PC-3 (cell line): ENCODE measurements around the gene SGPL1. TPM values are rescaled to one million over a fixed set of nuclear protein-coding genes. Genes with fewer than 3 reads are reported as not detected.
A peak's percentile ranks its signal among the peaks of the same experiment; 100 is the strongest.

Experiments
- ATAC-seq: fragments of 200-7000 bp; cut with Tn5 transposase; 2 replicates; pipeline ENCODE4 v1.9.1; 2020; ENCODE audit warnings: mild to moderate bottlenecking, moderate library complexity
- BruUV-seq: library from RNA; stranded (reverse); fragments of 400-500 nt; replicated peaks from 2 replicates; lab custom pipeline; 2021; lab: Mats Ljungman, UMichigan
- CTCF ChIA-PET: fragments of 300-600 bp; sonication (Branson Sonifier 250); formaldehyde crosslinking; loops from one replicate; lab custom pipeline; 2022; ENCODE audit warnings: antibody characterized with exemption; lab: Charles Lee
- POLR2A ChIA-PET: fragments of 300-600 bp; sonication (Branson Sonifier 250); formaldehyde crosslinking; loops from one replicate; lab custom pipeline; 2022; ENCODE audit warnings: antibody characterized with exemption; ENCODE audit not compliant: unreplicated experiment; lab: Charles Lee
- DNase-seq: peaks from one replicate; pipeline ENCODE4 v3.0.0-alpha.2; 2015
- H2AFZ ChIP-seq: fragments of 300-600 bp; sonication (generic); 2 replicates; pipeline ENCODE4 v1.6.0; 2016; ENCODE audit warnings: antibody characterized with exemption, low read length
- H3F3A ChIP-seq: fragments of 300-600 bp; sonication (generic); one replicate; pipeline ENCODE4 v1.6.0; 2017; ENCODE audit warnings: antibody characterized with exemption, low read length, control low read depth, mild to moderate bottlenecking; ENCODE audit not compliant: unreplicated experiment
- H3K27ac ChIP-seq: fragments of 300-600 bp; sonication (generic); 2 replicates; pipeline ENCODE4 v1.5.1; 2016; ENCODE audit warnings: mild to moderate bottlenecking, low read length
- H3K27me3 ChIP-seq: fragments of 300-600 bp; sonication (generic); 2 replicates; pipeline ENCODE4 v1.6.1; 2016; ENCODE audit warnings: low read length, mixed read lengths
- H3K36me3 ChIP-seq: fragments of 300-600 bp; sonication (generic); 2 replicates; pipeline ENCODE4 v1.6.1; 2016; ENCODE audit warnings: low read depth, mixed run types, low read length, mixed read lengths
- H3K4me1 ChIP-seq: fragments of 300-600 bp; sonication (generic); 2 replicates; pipeline ENCODE4 v1.5.1; 2016; ENCODE audit warnings: low read length; ENCODE audit not compliant: insufficient read depth
- H3K4me2 ChIP-seq: fragments of 300-600 bp; sonication (generic); 2 replicates; pipeline ENCODE4 v1.6.0; 2016; ENCODE audit warnings: low read length
- H3K4me3 ChIP-seq: fragments of 300-600 bp; sonication (generic); 2 replicates; pipeline ENCODE4 v1.5.1; 2016; ENCODE audit warnings: mild to moderate bottlenecking, low read length, mixed read lengths
- H3K79me2 ChIP-seq: fragments of 300-600 bp; sonication (generic); 2 replicates; pipeline ENCODE4 v1.6.1; 2017; ENCODE audit warnings: low read length, mixed read lengths
- H3K9ac ChIP-seq: fragments of 300-600 bp; sonication (generic); 2 replicates; pipeline ENCODE4 v1.6.0; 2016; ENCODE audit warnings: mild to moderate bottlenecking, low read length
- H3K9me2 ChIP-seq: fragments of 300-600 bp; sonication (generic); replicated peaks from 2 replicates; pipeline ENCODE4 v1.6.1; 2016; ENCODE audit warnings: mixed run types, low read length, mixed read lengths
- H3K9me3 ChIP-seq: fragments of 300-600 bp; sonication (generic); 2 replicates; pipeline ENCODE4 v1.6.1; 2016; ENCODE audit warnings: low read length, mixed read lengths
- H4K20me1 ChIP-seq: fragments of 300-600 bp; sonication (generic); 2 replicates; pipeline ENCODE4 v1.6.1; 2016; ENCODE audit warnings: low read length, mixed read lengths
- EZH2 ChIP-seq: fragments of 300-600 bp; sonication (generic); IDR thresholded peaks from one replicate; pipeline ENCODE4 v1.6.1; 2017; ENCODE audit warnings: antibody characterized with exemption, mild to moderate bottlenecking, low read length; ENCODE audit not compliant: unreplicated experiment
- EZH2phosphoT487 ChIP-seq: fragments of 300-600 bp; sonication (generic); IDR thresholded peaks from 2 replicates; pipeline ENCODE4 v1.6.1; 2018; ENCODE audit warnings: mild to moderate bottlenecking, antibody characterized with exemption, low read length, borderline replicate concordance
- intact Hi-C: fragments of 100-400 bp; cut with micrococcal nuclease; formaldehyde crosslinking; loops from 2 replicates; pipeline ENCODE4 v1.9.0; 2023
- total RNA-seq: library from RNA; depleted of rRNA; stranded (reverse); fragments of >200 nt; gene quantifications from 2 replicates; pipeline ENCODE4 v1.2.3, GENCODE V29; 2014
- TF ChIP-seq, protein P1 (sequence below): fragments of 300-600 bp; sonication (generic); conservative IDR thresholded peaks from 2 replicates; pipeline ENCODE4 v1.5.1; 2017; ENCODE audit warnings: antibody characterized with exemption, low read depth, mild to moderate bottlenecking, low read length

The SGPL1 gene
- total RNA-seq, 1 experiment from 2014 or later = 77.6 TPM

DNA sequence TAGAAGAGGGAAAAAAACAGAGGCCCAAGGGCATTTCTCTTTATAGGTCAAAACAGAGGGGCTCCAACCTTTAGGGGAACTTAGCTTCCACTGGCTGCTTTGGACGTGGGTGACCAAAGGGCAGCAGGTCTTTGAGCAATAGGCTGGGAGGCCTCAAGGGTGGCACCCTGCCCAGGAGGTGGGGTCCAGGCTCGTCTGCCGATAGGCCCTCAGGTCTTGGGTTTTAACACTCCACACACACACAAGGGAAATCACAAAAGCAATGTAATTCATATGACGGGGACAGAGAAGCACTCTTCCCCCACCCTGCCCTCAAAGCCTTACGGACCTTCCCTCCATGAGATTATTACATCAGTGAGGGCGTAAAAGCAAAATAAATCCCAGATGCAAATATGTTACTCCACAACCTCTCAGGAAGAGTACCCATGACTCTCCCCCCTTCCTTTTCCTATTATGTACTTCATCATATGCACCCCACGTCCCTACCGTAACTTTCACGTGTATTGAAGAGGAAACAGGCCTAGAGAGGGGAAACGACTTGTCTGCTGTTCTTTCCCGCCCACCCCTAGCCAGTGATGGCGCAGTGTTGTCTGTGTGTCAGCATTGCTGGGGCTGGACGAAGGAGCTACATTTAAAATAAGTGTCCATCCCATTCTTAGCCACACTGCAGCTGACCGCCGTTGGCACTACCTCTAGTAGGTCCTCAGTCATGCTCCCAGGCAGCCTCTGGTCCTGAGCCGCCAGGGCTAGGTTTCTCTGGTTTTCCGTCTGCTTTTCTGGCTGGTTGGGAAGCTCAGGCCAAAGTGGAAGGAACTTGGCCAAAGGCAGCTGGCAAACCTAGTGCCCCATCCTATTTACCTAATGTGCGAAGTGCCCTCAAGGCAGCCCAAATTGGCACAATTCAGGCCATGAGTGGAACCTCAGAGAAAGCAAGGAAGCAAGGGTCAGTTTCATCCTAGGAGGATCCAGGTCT is 70.5 kb downstream of the SGPL1 start:
- TF ChIP-seq, protein P1, sequence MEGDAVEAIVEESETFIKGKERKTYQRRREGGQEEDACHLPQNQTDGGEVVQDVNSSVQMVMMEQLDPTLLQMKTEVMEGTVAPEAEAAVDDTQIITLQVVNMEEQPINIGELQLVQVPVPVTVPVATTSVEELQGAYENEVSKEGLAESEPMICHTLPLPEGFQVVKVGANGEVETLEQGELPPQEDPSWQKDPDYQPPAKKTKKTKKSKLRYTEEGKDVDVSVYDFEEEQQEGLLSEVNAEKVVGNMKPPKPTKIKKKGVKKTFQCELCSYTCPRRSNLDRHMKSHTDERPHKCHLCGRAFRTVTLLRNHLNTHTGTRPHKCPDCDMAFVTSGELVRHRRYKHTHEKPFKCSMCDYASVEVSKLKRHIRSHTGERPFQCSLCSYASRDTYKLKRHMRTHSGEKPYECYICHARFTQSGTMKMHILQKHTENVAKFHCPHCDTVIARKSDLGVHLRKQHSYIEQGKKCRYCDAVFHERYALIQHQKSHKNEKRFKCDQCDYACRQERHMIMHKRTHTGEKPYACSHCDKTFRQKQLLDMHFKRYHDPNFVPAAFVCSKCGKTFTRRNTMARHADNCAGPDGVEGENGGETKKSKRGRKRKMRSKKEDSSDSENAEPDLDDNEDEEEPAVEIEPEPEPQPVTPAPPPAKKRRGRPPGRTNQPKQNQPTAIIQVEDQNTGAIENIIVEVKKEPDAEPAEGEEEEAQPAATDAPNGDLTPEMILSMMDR = no peak
- TF ChIP-seq EZH2 (no peak), EZH2phosphoT487 (no peak)
- no peak for DNase-seq
- H3K9me2 ChIP-seq = no peaks in the 10 kb centered on the region
- no peak overlapping the region for H3K4me3 ChIP-seq
- no peak overlapping the region for H3K27ac ChIP-seq
- H3K79me2 ChIP-seq = peaks cover 41% of the 10 kb centered on the region
- H3K4me2 ChIP-seq = peak overlapping the region; percentile 86
- H3K9ac ChIP-seq = no peak overlapping the region
- no peaks in the 10 kb centered on the region for H3F3A ChIP-seq
- ATAC-seq = no peak
- CTCF ChIA-PET = no interaction called here
- H3K4me1 ChIP-seq = peaks cover 27% of the 10 kb centered on the region
- H3K9me3 ChIP-seq = no peaks in the 10 kb centered on the region
- POLR2A ChIA-PET = interaction anchor here (0.6 kb wide), 1 partner anchor 69 kb away, joined by 3 read pairs; no protein-coding TSS in a partner anchor
- BruUV-seq = no TSS peak
- H4K20me1 ChIP-seq = peaks cover 5% of the 10 kb centered on the region; the same call in 1 of the 2 replicates
- intact Hi-C loops = no loop called here
- no peaks in the 10 kb centered on the region for H3K27me3 ChIP-seq
- H3K36me3 ChIP-seq = peaks cover 30% of the 10 kb centered on the region
- H2AFZ ChIP-seq = no peak overlapping the region

DNA sequence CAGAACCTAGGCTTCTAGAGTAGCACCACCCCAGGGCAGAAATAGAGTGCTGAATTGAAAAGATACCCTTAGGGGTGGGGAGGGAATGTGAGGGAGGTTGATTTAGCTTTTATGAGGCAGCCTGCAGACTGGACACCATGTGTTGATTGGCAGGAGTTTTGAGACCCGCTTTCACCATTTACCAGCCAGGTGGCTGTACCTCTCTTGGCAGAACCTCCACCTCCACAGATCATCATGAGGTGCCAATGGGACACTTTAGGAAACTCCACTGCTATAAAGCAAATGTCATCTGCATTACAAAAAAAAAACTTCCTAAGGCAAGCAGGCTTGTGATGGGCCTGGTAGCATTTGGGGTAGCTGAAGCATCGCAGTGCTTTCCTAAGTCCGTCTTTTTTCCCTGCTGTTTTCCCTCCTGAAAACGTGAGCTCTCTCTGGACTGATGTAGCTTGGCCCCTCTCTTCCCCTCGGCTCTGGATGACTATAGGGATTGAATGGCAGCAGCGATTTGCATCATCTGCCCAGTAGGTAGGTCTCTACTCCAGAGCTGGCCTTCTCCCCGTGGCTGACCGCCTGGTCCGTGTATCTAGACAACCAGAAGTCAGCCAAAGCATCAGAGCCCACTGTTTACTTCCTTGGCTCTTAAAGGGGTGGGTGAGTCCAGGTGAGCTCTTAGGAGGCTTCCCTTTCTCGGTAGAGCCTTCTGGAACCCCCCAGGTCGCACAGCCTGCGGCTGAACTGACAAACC is 71.3 kb downstream of the SGPL1 start:
- Histone ChIP-seq H4K20me1 (peaks cover 5% of the 10 kb centered on the region; the same call in 1 of the 2 replicates), H3K9me3 (no peaks in the 10 kb centered on the region), H3K27me3 (no peaks in the 10 kb centered on the region), H3K79me2 (peaks cover 41% of the 10 kb centered on the region), H3K9ac (peak overlapping the region; percentile 85), H3K9me2 (no peaks in the 10 kb centered on the region), H3K27ac (no peak overlapping the region), H3K4me3 (peak overlapping the region; percentile 86), H2AFZ (peak overlapping the region; percentile 94), H3K36me3 (peaks cover 30% of the 10 kb centered on the region), H3K4me2 (peak overlapping the region; percentile 86), H3F3A (no peaks in the 10 kb centered on the region), H3K4me1 (peaks cover 31% of the 10 kb centered on the region)
- DNase-seq (no peak), ATAC-seq (no peak)
- TF ChIP-seq EZH2 (no peak), EZH2phosphoT487 (no peak)
- TF ChIP-seq, protein P1 = no peak
- BruUV-seq = TSS peak; percentile 34
- intact Hi-C loops = no loop called here
- ChIA-PET CTCF (interaction anchor here (0.9 to 1.5 kb wide), 2 partner anchors 16 to 126 kb away, joined by 3 to 10 read pairs; no protein-coding TSS in a partner anchor), POLR2A (interaction anchor here (0.5 to 0.6 kb wide), 3 partner anchors 68 to 433 kb away, joined by 3 to 31 read pairs (median 7); no protein-coding TSS in a partner anchor)
